IMR-90 (cell line): ENCODE results near the gene ACTC1. TPM values are rescaled to one million over a fixed set of nuclear protein-coding genes. Genes with fewer than 3 reads are reported as not detected.
A peak's percentile ranks its signal among the peaks of the same experiment; 100 is the strongest.

ENCODE experiments used
- ATAC-seq: fragments of 200-7000 bp; cut with Tn5 transposase; 2 replicates; pipeline ENCODE4 v1.9.1; 2020; ENCODE audit warnings: low read depth, mild to moderate bottlenecking, moderate library complexity
- BruUV-seq: library from RNA; stranded (reverse); fragments of 400-500 nt; replicated peaks from 2 replicates; lab custom pipeline; 2021; lab: Mats Ljungman, UMichigan
- CTCF ChIA-PET: fragments of 300-600 bp; formaldehyde crosslinking; extraction: SDS; loops from one replicate; lab custom pipeline; 2021; ENCODE audit warnings: antibody characterized with exemption; lab: Yijun Ruan, JAX
- POLR2A ChIA-PET: fragments of 300-600 bp; sonication (Branson Sonifier 250); formaldehyde crosslinking; loops from one replicate; lab custom pipeline; 2022; ENCODE audit warnings: antibody characterized with exemption; ENCODE audit not compliant: unreplicated experiment; lab: Charles Lee
- DNase-seq: peaks from one replicate; pipeline ENCODE4 v3.0.0; 2013
- H2AFZ ChIP-seq: replicated peaks from 2 replicates; pipeline ENCODE3; 2013; ENCODE audit warnings: low read length, mild to moderate bottlenecking; ENCODE audit not compliant: poor library complexity
- H2AK5ac ChIP-seq: 2 replicates; pipeline ENCODE4 v1.6.1; 2013; ENCODE audit warnings: low read depth, low read length, inconsistent platforms
- H2AK9ac ChIP-seq: replicated peaks from 2 replicates; pipeline ENCODE3; 2013; ENCODE audit warnings: mild to moderate bottlenecking, low read depth, low read length, moderate library complexity; ENCODE audit not compliant: poor library complexity
- H2BK120ac ChIP-seq: 2 replicates; pipeline ENCODE4 v1.6.1; 2013; ENCODE audit warnings: low read depth, low read length, inconsistent platforms
- H2BK15ac ChIP-seq: 3 replicates; pipeline ENCODE4 v1.6.1; 2013; ENCODE audit warnings: low read depth, low read length, inconsistent platforms
- H2BK20ac ChIP-seq: 2 replicates; pipeline ENCODE4 v1.6.1; 2013; ENCODE audit warnings: low read depth, mild to moderate bottlenecking, inconsistent platforms, low read length, moderate library complexity
- H2BK5ac ChIP-seq: 2 replicates; pipeline ENCODE4 v1.6.1; 2013; ENCODE audit warnings: mild to moderate bottlenecking, low read depth, low read length, inconsistent platforms; ENCODE audit not compliant: poor library complexity, severe bottlenecking
- H3K14ac ChIP-seq: replicated peaks from 2 replicates; pipeline ENCODE4 v1.6.1; 2013; ENCODE audit warnings: low read depth, low read length, inconsistent platforms
- H3K18ac ChIP-seq: 2 replicates; pipeline ENCODE4 v1.6.1; 2013; ENCODE audit warnings: low read depth, low read length, control low read depth
- H3K23ac ChIP-seq: 2 replicates; pipeline ENCODE4 v1.6.1; 2013; ENCODE audit warnings: low read depth, low read length, inconsistent platforms
- H3K27ac ChIP-seq: 2 replicates; pipeline ENCODE4 v1.5.1; 2013; ENCODE audit warnings: mild to moderate bottlenecking, control low read depth, low read length; ENCODE audit not compliant: insufficient read depth
- H3K27me3 ChIP-seq: 2 replicates; pipeline ENCODE4 v1.6.1; 2013; ENCODE audit warnings: low read length; ENCODE audit not compliant: control insufficient read depth, insufficient read depth
- H3K36me3 ChIP-seq: 2 replicates; pipeline ENCODE4 v1.6.1; 2013; ENCODE audit warnings: low read length, mixed read lengths; ENCODE audit not compliant: control insufficient read depth, insufficient read depth
- H3K4ac ChIP-seq: 2 replicates; pipeline ENCODE4 v1.6.1; 2013; ENCODE audit warnings: low read depth, low read length, inconsistent platforms
- H3K4me1 ChIP-seq: 2 replicates; pipeline ENCODE4 v1.6.1; 2013; ENCODE audit warnings: low read length, mixed read lengths; ENCODE audit not compliant: control insufficient read depth, insufficient read depth
- H3K4me2 ChIP-seq: 2 replicates; pipeline ENCODE4 v1.6.1; 2013; ENCODE audit warnings: low read depth, mild to moderate bottlenecking, control low read depth, low read length, moderate library complexity
- H3K4me3 ChIP-seq: 2 replicates; pipeline ENCODE4 v1.5.1; 2013; ENCODE audit warnings: low read depth, mild to moderate bottlenecking, control low read depth, low read length, moderate library complexity; ENCODE audit not compliant: insufficient read depth
- H3K56ac ChIP-seq: 2 replicates; pipeline ENCODE4 v1.6.1; 2013; ENCODE audit warnings: low read length, inconsistent platforms; ENCODE audit not compliant: insufficient read depth; ENCODE audit errors: extremely low read depth
- H3K79me1 ChIP-seq, 2 experiments: 2 replicates each; pipeline ENCODE4 v1.6.1; 2013; ENCODE audit warnings: low read length in 2 of 2, inconsistent platforms in 1 of 2, low read depth in 1 of 2
- H3K9ac ChIP-seq: 2 replicates; pipeline ENCODE4 v1.6.1; 2013; ENCODE audit warnings: low read depth, low read length, control low read depth
- H3K9me1 ChIP-seq: 2 replicates; pipeline ENCODE4 v1.6.1; 2013; ENCODE audit warnings: low read length, inconsistent platforms; ENCODE audit not compliant: insufficient read depth
- H3K9me3 ChIP-seq: 2 replicates; pipeline ENCODE4 v1.6.1; 2013; ENCODE audit warnings: low read length; ENCODE audit not compliant: control insufficient read depth, insufficient read depth
- H4K20me1 ChIP-seq: 2 replicates; pipeline ENCODE4 v1.6.1; 2013; ENCODE audit warnings: low read length, inconsistent platforms; ENCODE audit not compliant: insufficient read depth
- H4K5ac ChIP-seq: 2 replicates; pipeline ENCODE4 v1.6.1; 2013; ENCODE audit warnings: mild to moderate bottlenecking, low read depth, low read length, control low read depth
- H4K8ac ChIP-seq, 2 experiments: 2 replicates each; pipeline ENCODE4 v1.6.1; 2013; ENCODE audit warnings: low read depth in 2 of 2, low read length in 2 of 2, control low read depth in 1 of 2, inconsistent platforms in 1 of 2
- H4K91ac ChIP-seq: 2 replicates; pipeline ENCODE4 v1.6.1; 2013; ENCODE audit warnings: low read depth, low read length, inconsistent platforms; ENCODE audit not compliant: insufficient read depth
- ELK1 ChIP-seq: fragments of 150-350 bp; IDR thresholded peaks from 2 replicates; pipeline ENCODE4 v1.6.1; 2016; ENCODE audit warnings: low read depth, mild to moderate bottlenecking, low read length, moderate library complexity, borderline replicate concordance
- MAFK ChIP-seq: IDR thresholded peaks from 2 replicates; pipeline ENCODE4 v1.6.1; 2012; ENCODE audit warnings: low read depth, low read length, improper control_type of control experiment
- NFE2L2 ChIP-seq: fragments of 150-350 bp; IDR thresholded peaks from 2 replicates; pipeline ENCODE4 v1.6.1; 2016; ENCODE audit warnings: low read depth, mild to moderate bottlenecking, low read length
- POLR2A ChIP-seq: IDR thresholded peaks from 2 replicates; pipeline ENCODE4 v1.6.1; 2012; ENCODE audit warnings: mild to moderate bottlenecking, low read depth, low read length
- RAD21 ChIP-seq: IDR thresholded peaks from 2 replicates; pipeline ENCODE4 v1.6.1; 2012; ENCODE audit warnings: low read length, improper control_type of control experiment
- RCOR1 ChIP-seq: IDR thresholded peaks from 2 replicates; pipeline ENCODE4 v1.6.1; 2012; ENCODE audit warnings: mild to moderate bottlenecking, low read length, improper control_type of control experiment; ENCODE audit not compliant: insufficient replicate concordance
- RFX5 ChIP-seq: IDR thresholded peaks from 2 replicates; pipeline ENCODE4 v1.8.0; 2012; ENCODE audit warnings: low read depth, mild to moderate bottlenecking, low read length, moderate library complexity
- SMC3 ChIP-seq: fragments of 150-350 bp; IDR thresholded peaks from 2 replicates; pipeline ENCODE4 v1.6.1; 2016; ENCODE audit warnings: low read depth, mild to moderate bottlenecking, antibody characterized with exemption, low read length, moderate library complexity
- WGBS, 2 experiments: methylation state at CpG; one replicate each; pipeline versions ENCODE4 v1.1.5 to v1.1.7; 2013; ENCODE audit warnings: missing lambda C conversion rate in 2 of 2; ENCODE audit not compliant: insufficient read length in 1 of 2; ENCODE audit errors: extremely low coverage in 2 of 2; 5-methylcytosine and 5-hydroxymethylcytosine counted together
- dilution Hi-C: fragments of 300-500 bp; cut with HindIII; formaldehyde crosslinking; loops from one replicate; pipeline ENCODE4 v1.14.3; 2018; ENCODE audit warnings: low sequenced_read_pairs; ENCODE audit not compliant: unreplicated experiment
- in situ Hi-C: fragments of 300-500 bp; cut with MboI; formaldehyde crosslinking; loops from 3 replicates; pipeline ENCODE4 v1.14.3; 2019; ENCODE audit warnings: low sequenced_read_pairs, inconsistent platforms, mixed read lengths
- intact Hi-C: fragments of 100-400 bp; cut with micrococcal nuclease; formaldehyde crosslinking; loops from 2 replicates; pipeline ENCODE4 v1.10.0; 2022
- polyA plus RNA-seq, 3 experiments: library from polyadenylated mRNA; depleted of rRNA; stranded (reverse); fragments of >200 nt; gene quantifications; 2 replicates each; pipeline ENCODE4 v1.2.3, GENCODE V29; 2012; ENCODE audit warnings: low replicate concordance in 1 of 3
- total RNA-seq: library from RNA; depleted of rRNA; stranded (reverse); fragments of >200 nt; gene quantifications from 2 replicates; pipeline ENCODE4 v1.2.3, GENCODE V29; 2012
- TF ChIP-seq, protein P1 (sequence below): fragments of 150-350 bp; IDR thresholded peaks from 2 replicates; pipeline ENCODE4 v1.6.1; 2017; ENCODE audit warnings: mild to moderate bottlenecking, antibody characterized with exemption, low read length, low read depth
- TF ChIP-seq, protein P2 (sequence below): conservative IDR thresholded peaks from 2 replicates; pipeline ENCODE4 v1.5.1; 2012; ENCODE audit warnings: mild to moderate bottlenecking, low read depth, low read length, improper control_type of control experiment

Gene ACTC1
- total and polyA plus RNA-seq, 2 of the 4 experiments (the other 2 are of a cell fraction) = 1.1 to 2.8 TPM

- no peaks in the 10 kb centered on the region for H4K20me1 ChIP-seq
- no peaks in the 10 kb centered on the region for H3K9me1 ChIP-seq
- no peak overlapping the region for H3K4me2 ChIP-seq
- H3K27me3 ChIP-seq = peaks cover 5% of the 10 kb centered on the region
- H3K23ac ChIP-seq = no peak overlapping the region
- no peak for ATAC-seq
- POLR2A ChIA-PET = no interaction called here
- H3K27ac ChIP-seq = no peak overlapping the region
- no peak overlapping the region for H2BK15ac ChIP-seq
- no peak overlapping the region for H3K4ac ChIP-seq
- H4K5ac ChIP-seq = no peak overlapping the region
- H3K4me1 ChIP-seq = peaks cover 2% of the 10 kb centered on the region; the same call in 1 of the 2 replicates
- no peak overlapping the region for H2AFZ ChIP-seq
- DNase-seq = peak; percentile 35
- H3K18ac ChIP-seq = no peak overlapping the region
- no peak overlapping the region for H3K4me3 ChIP-seq
- no TSS peak for BruUV-seq
- H2BK5ac ChIP-seq = no peak overlapping the region
- no peak overlapping the region for H4K8ac ChIP-seq
- H3K9ac ChIP-seq = no peak overlapping the region
- H3K79me1 ChIP-seq = no peaks in the 10 kb centered on the region
- dilution Hi-C loops (no loop called here), in situ Hi-C loops (no loop called here), intact Hi-C loops (no loop called here)
- H3K56ac ChIP-seq = no peak overlapping the region
- CTCF ChIA-PET = interaction anchor here (0.6 kb wide), 1 partner anchor 74 kb away, joined by 3 read pairs; no protein-coding TSS in a partner anchor
- no CpG with 5 or more reads among the region's 3 CpGs for WGBS, 2 experiments
- H2AK5ac ChIP-seq = no peak overlapping the region
- H3K9me3 ChIP-seq = no peaks in the 10 kb centered on the region
- H2AK9ac ChIP-seq = no peak overlapping the region
- no peak overlapping the region for H3K14ac ChIP-seq
- TF ChIP-seq RAD21 (no peak), ELK1 (no peak), MAFK (no peak), RFX5 (no peak), SMC3 (no peak), NFE2L2 (no peak), POLR2A (no peak), RCOR1 (no peak)
- TF ChIP-seq, protein P1, sequence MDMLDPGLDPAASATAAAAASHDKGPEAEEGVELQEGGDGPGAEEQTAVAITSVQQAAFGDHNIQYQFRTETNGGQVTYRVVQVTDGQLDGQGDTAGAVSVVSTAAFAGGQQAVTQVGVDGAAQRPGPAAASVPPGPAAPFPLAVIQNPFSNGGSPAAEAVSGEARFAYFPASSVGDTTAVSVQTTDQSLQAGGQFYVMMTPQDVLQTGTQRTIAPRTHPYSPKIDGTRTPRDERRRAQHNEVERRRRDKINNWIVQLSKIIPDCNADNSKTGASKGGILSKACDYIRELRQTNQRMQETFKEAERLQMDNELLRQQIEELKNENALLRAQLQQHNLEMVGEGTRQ = no peak
- TF ChIP-seq, protein P2, sequence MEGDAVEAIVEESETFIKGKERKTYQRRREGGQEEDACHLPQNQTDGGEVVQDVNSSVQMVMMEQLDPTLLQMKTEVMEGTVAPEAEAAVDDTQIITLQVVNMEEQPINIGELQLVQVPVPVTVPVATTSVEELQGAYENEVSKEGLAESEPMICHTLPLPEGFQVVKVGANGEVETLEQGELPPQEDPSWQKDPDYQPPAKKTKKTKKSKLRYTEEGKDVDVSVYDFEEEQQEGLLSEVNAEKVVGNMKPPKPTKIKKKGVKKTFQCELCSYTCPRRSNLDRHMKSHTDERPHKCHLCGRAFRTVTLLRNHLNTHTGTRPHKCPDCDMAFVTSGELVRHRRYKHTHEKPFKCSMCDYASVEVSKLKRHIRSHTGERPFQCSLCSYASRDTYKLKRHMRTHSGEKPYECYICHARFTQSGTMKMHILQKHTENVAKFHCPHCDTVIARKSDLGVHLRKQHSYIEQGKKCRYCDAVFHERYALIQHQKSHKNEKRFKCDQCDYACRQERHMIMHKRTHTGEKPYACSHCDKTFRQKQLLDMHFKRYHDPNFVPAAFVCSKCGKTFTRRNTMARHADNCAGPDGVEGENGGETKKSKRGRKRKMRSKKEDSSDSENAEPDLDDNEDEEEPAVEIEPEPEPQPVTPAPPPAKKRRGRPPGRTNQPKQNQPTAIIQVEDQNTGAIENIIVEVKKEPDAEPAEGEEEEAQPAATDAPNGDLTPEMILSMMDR = no peak
- H3K36me3 ChIP-seq = no peaks in the 10 kb centered on the region
- H4K91ac ChIP-seq = no peak overlapping the region
- H2BK120ac ChIP-seq = no peak overlapping the region
- no peak overlapping the region for H2BK20ac ChIP-seq
These were observed 3.6 kb downstream of the ACTC1 start for GRCh38 chr15:34791701-34792100.
